22Rv1 (cell line): ENCODE data around the gene VPS26B.

ENCODE experiments used
- CTCF ChIP-seq: fragments of 450-650 bp; IDR thresholded peaks from 2 replicates; pipeline ENCODE4 v1.5.1; 2017; ENCODE audit warnings: mild to moderate bottlenecking
- ZFX ChIP-seq: fragments of 450-650 bp; IDR thresholded peaks from 2 replicates; pipeline ENCODE4 v1.6.1; 2017; ENCODE audit warnings: antibody characterized with exemption, borderline replicate concordance

GRCh38 chr11:134178032-134178674 lies 46.3 kb upstream of the VPS26B start:
- TF ChIP-seq CTCF (no peak), ZFX (no peak)
